Activated naive CD8-positive, alpha-beta T cell treated with anti-CD3 and anti-CD28 coated beads, Interleukin-2, amount 50 U/mL, for 24 hours (primary cell): ENCODE results near the gene ADAM33.
A peak's percentile ranks its signal among the peaks of the same experiment; 100 is the strongest.

Source experiments
- ATAC-seq: fragments of 150-1000 bp; cut with Tn5 transposase; one replicate; pipeline ENCODE4 v1.10.0; 2021
- DNase-seq: peaks from one replicate; pipeline ENCODE4 v3.0.0; 2021
- H3K27ac Mint-ChIP-seq: one replicate; pipeline ENCODE4 v1.8.0; 2021; ENCODE audit warnings: mild to moderate bottlenecking, mixed read lengths
- H3K27me3 Mint-ChIP-seq: one replicate; pipeline ENCODE4 v1.8.0; 2021; ENCODE audit warnings: mixed read lengths
- H3K36me3 Mint-ChIP-seq: one replicate; pipeline ENCODE4 v1.8.0; 2021; ENCODE audit warnings: low read depth, mixed read lengths
- H3K4me1 Mint-ChIP-seq: one replicate; pipeline ENCODE4 v1.8.0; 2021; ENCODE audit warnings: mixed read lengths
- H3K4me3 Mint-ChIP-seq: one replicate; pipeline ENCODE4 v1.8.0; 2021; ENCODE audit warnings: mild to moderate bottlenecking, moderate library complexity, mixed read lengths
- H3K9me3 Mint-ChIP-seq: one replicate; pipeline ENCODE4 v1.8.0; 2021; ENCODE audit warnings: mixed read lengths

Gene ADAM33

DNA sequence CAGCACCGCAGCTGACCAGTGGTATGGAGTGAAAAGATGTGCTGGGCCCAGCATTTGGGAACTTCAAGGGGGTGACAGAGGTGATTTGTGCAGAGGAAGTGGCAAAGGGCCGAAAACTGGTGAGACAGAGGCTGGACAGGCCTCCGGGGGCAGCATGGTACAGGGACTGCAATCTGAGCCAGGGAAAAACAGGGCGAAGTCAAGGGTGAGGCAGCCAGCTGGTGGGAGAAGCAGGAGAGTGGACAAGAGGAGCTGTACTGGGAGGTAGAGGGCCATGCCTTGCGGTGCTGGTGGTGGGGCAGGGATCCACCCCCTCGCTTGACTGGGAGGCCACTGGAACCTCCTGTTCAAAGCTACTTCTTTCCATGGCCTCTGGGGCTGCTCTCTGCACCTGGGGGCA, 11.3 kb downstream of the ADAM33 start:
- no peak overlapping the region for H3K4me3 Mint-ChIP-seq
- peaks cover 45% of the 10 kb centered on the region for H3K27me3 Mint-ChIP-seq
- DNase-seq (no peak), ATAC-seq (no peak)
- H3K4me1 Mint-ChIP-seq, result peaks cover 24% of the 10 kb centered on the region
- no peaks in the 10 kb centered on the region for H3K9me3 Mint-ChIP-seq
- H3K27ac Mint-ChIP-seq, result no peak overlapping the region
- H3K36me3 Mint-ChIP-seq, result no peaks in the 10 kb centered on the region

DNA sequence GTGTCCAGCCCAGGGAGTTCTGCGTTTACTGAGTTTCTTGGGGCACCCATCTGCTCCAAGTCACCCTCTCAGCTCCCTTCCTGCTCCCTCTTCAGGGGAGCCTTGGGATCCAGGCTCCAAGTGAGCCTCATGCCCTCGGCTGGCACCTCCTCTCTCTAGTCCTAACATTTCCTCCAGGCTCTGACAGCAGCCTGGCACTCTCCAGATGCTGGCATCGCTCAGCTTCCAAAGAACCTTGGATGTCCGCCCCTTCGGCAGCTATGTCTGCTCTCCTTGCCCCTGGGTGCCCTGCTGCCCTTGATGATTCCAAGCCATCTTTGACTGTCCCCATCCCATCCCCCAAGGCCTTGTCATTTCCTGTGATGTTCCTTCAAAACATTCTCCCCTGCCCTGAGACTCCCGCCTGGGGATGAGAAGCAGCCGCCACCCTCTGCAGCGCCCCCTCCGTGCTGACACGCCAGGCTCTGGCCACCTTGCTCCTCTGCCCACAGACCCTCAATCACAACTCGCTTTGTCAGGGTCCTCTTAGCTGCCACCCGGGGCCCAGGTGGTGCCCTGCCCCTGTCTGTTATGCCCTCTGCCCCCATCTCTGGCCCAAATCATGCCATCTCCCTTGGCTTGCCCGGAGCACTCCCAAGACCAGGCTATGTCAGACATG, 12.0 kb downstream of the ADAM33 start:
- Mint-ChIP-seq H3K4me3 (no peak overlapping the region), H3K4me1 (peaks cover 28% of the 10 kb centered on the region), H3K36me3 (no peaks in the 10 kb centered on the region), H3K27ac (no peak overlapping the region), H3K9me3 (no peaks in the 10 kb centered on the region), H3K27me3 (peaks cover 39% of the 10 kb centered on the region)
- DNase-seq (no peak), ATAC-seq (no peak)

- no peak for DNase-seq
- Mint-ChIP-seq H3K9me3 (no peaks in the 10 kb centered on the region), H3K4me1 (peaks cover 27% of the 10 kb centered on the region), H3K27me3 (peaks cover 31% of the 10 kb centered on the region), H3K36me3 (no peaks in the 10 kb centered on the region), H3K4me3 (no peak overlapping the region), H3K27ac (no peak overlapping the region)
- no peak for ATAC-seq
Measured at GRCh38 chr20:3667434-3668037, 14.3 kb downstream of the ADAM33 start.

- no peak overlapping the region for H3K4me3 Mint-ChIP-seq
- H3K4me1 Mint-ChIP-seq, result peaks cover 33% of the 10 kb centered on the region
- ATAC-seq (no peak), DNase-seq (no peak)
- no peak overlapping the region for H3K27ac Mint-ChIP-seq
- H3K27me3 Mint-ChIP-seq, result peaks cover 38% of the 10 kb centered on the region
- H3K9me3 Mint-ChIP-seq, result no peaks in the 10 kb centered on the region
- H3K36me3 Mint-ChIP-seq, result no peaks in the 10 kb centered on the region
Measured at GRCh38 chr20:3663858-3664257, 18.0 kb downstream of the ADAM33 start.

GRCh38 chr20:3663031-3663701, 18.6 kb downstream of the ADAM33 start, which contains the start of gene GFRA4:
Gene GFRA4, minus strand, starts transcription at chr20:3663399. Its CDS starts 0 bp downstream, at chr20:3663399.
- Mint-ChIP-seq H3K4me1 (peaks cover 34% of the 10 kb centered on the region), H3K4me3 (no peak within 1 kb of the TSS), H3K27ac (no peak within 1 kb of the TSS), H3K27me3 (peaks cover 38% of the 10 kb centered on the region), H3K36me3 (no peaks in the 10 kb centered on the region), H3K9me3 (no peaks in the 10 kb centered on the region)
- ATAC-seq (no peak), DNase-seq (no peak)

- Mint-ChIP-seq H3K27me3 (peaks cover 41% of the 10 kb centered on the region), H3K4me1 (peaks cover 29% of the 10 kb centered on the region), H3K9me3 (no peaks in the 10 kb centered on the region), H3K4me3 (no peak overlapping the region), H3K27ac (no peak overlapping the region), H3K36me3 (no peaks in the 10 kb centered on the region)
- DNase-seq, result no peak
- ATAC-seq, result no peak
Measured at GRCh38 chr20:3661814-3662665, 19.8 kb downstream of the ADAM33 start.

DNA sequence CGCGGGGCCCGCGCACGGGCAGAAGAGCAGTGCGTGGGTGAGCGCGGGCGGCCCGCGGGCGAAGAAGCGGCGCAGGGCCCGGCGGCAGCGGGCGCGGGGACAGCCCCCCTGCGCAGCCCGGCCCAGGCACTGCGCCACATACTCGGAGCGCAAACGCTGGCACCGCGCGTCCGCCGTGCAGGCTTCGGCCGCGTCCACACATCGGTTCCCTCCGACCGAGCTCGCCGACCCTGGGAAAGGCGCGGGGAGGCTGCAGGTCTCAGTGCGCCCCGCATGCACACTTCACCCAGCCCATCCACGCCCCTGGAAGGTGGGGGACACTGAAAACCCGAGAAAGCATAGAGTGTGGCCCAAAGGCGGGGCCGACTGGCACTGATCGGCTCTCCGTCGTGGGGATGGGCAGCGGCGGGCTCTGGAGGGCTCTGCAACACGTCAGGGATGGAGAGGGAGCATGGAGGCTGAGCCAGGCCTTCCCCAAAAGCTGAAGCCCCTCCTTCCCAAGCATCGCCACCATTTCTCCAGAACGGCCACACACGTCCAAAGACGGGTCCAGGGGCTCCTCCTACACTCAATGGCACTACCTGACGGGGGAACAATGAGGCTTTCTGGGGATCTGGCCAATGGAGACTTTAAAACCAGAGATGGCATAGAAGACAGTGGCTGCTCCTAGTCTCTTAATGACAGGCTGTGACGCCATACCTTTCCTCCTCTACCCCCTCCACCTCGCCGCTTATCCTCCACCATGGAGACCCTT, 20.6 kb downstream of the ADAM33 start:
- Mint-ChIP-seq H3K27me3 (peaks cover 41% of the 10 kb centered on the region), H3K4me1 (peaks cover 22% of the 10 kb centered on the region), H3K9me3 (no peaks in the 10 kb centered on the region), H3K27ac (no peak overlapping the region), H3K4me3 (no peak overlapping the region), H3K36me3 (no peaks in the 10 kb centered on the region)
- DNase-seq (no peak), ATAC-seq (no peak)

DNA sequence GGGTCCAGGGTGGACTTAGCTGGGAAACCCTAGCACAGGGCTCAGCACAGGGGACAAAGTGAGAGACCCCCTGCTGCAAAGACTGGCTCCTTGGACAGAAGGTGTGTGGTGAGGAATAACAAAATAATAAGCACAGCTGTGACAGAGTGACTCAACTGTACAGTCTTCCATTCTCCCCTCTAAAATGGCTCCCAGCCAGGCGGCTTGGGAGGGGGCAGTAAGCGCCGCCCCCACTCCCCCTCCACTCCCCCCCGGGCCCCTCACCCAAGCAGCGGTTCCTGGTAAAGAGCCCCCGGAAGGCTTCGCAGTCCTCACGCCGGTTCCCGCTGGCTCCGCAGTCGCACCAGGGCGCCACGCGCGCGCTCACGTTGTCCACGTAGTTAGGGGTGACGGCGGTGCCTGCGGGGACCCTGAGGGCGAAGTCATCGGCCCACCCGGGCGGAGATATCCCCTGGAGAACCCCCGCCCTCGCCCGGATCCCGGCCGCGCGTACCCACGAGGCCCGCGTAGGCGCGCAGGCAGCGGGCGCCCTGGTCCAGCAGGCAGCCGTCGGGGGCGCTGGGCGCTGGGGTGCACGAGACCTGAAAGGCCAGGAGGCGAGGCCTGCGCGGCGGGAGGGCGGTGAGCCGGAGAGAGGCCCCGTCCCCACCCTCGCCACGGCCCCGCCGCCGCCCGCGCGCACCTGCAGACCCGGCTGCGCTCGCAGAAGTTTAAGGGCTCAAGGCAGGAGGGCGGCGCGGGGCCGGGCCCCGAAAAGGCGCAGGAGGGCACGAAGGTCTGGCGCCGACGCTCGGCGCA, 21.3 kb downstream of the ADAM33 start:
- Mint-ChIP-seq H3K9me3 (no peaks in the 10 kb centered on the region), H3K36me3 (no peaks in the 10 kb centered on the region), H3K27ac (no peak overlapping the region), H3K27me3 (peaks cover 38% of the 10 kb centered on the region), H3K4me3 (no peak overlapping the region), H3K4me1 (peaks cover 15% of the 10 kb centered on the region)
- DNase-seq (no peak), ATAC-seq (no peak)

- DNase-seq, result no peak
- Mint-ChIP-seq H3K4me1 (peaks cover 10% of the 10 kb centered on the region), H3K27me3 (peaks cover 38% of the 10 kb centered on the region), H3K27ac (no peak overlapping the region), H3K9me3 (no peaks in the 10 kb centered on the region), H3K4me3 (no peak overlapping the region), H3K36me3 (no peaks in the 10 kb centered on the region)
- ATAC-seq, result no peak
Measured at GRCh38 chr20:3659492-3660261, 22.1 kb downstream of the ADAM33 start.

- no peak overlapping the region for H3K27ac Mint-ChIP-seq
- H3K36me3 Mint-ChIP-seq, result no peaks in the 10 kb centered on the region
- H3K4me1 Mint-ChIP-seq, result peaks cover 10% of the 10 kb centered on the region
- H3K27me3 Mint-ChIP-seq, result peaks cover 38% of the 10 kb centered on the region
- no peak overlapping the region for H3K4me3 Mint-ChIP-seq
- ATAC-seq (peak; percentile 38), DNase-seq (no peak)
- H3K9me3 Mint-ChIP-seq, result no peaks in the 10 kb centered on the region
Measured at GRCh38 chr20:3658716-3659491, 22.9 kb downstream of the ADAM33 start.

DNA sequence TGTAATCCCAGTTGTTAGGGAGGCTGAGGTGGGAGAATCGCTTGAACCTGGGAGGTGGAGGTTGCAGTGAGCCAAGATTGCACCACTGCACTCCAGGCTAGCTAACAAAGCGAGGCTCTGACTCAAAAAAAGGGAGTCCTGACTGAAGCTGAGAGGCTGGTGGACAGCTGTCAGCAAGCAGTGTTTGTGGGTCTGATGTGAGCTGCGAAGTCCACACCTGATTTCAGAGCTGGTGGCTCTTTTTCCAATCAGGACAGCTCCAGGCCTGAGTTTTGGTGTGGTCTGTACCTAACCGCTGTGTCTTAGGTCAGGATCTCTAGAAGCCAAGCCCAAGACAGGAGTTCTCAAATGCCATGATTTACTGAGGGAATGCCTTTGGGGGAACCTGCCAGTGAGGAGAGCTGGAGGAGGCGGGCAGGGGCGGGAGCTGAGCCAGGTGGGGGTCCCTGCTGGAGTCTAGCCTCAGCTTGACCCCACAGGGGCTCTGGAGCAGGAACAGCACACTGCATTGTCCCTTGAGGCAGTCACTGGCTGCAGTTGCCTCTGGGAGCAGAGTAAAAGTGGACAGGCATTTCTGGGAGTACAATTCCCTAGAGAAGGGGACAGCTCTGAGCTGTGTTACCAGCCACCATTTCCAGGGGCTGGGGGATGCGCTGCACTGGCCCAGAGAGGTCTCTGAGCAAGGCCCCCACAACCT, 23.6 kb downstream of the ADAM33 start:
- Mint-ChIP-seq H3K4me3 (no peak overlapping the region), H3K4me1 (peaks cover 10% of the 10 kb centered on the region), H3K27me3 (peaks cover 37% of the 10 kb centered on the region), H3K36me3 (no peaks in the 10 kb centered on the region), H3K9me3 (no peaks in the 10 kb centered on the region), H3K27ac (no peak overlapping the region)
- ATAC-seq (no peak), DNase-seq (no peak)

- ATAC-seq (no peak), DNase-seq (no peak)
- Mint-ChIP-seq H3K27ac (no peak overlapping the region), H3K4me1 (peaks cover 10% of the 10 kb centered on the region), H3K4me3 (no peak overlapping the region), H3K9me3 (no peaks in the 10 kb centered on the region), H3K27me3 (peaks cover 16% of the 10 kb centered on the region), H3K36me3 (no peaks in the 10 kb centered on the region)
Measured at GRCh38 chr20:3655131-3655405, 26.7 kb downstream of the ADAM33 start.
